NCI-H2227 (cell line): ENCODE results near the gene SAMD5.

Experiments
- DNase-seq: peaks from one replicate; lab custom pipeline; 2025; ENCODE audit not compliant: unreplicated experiment; lab: John Stamatoyannopoulos, UW

Gene SAMD5

DNA sequence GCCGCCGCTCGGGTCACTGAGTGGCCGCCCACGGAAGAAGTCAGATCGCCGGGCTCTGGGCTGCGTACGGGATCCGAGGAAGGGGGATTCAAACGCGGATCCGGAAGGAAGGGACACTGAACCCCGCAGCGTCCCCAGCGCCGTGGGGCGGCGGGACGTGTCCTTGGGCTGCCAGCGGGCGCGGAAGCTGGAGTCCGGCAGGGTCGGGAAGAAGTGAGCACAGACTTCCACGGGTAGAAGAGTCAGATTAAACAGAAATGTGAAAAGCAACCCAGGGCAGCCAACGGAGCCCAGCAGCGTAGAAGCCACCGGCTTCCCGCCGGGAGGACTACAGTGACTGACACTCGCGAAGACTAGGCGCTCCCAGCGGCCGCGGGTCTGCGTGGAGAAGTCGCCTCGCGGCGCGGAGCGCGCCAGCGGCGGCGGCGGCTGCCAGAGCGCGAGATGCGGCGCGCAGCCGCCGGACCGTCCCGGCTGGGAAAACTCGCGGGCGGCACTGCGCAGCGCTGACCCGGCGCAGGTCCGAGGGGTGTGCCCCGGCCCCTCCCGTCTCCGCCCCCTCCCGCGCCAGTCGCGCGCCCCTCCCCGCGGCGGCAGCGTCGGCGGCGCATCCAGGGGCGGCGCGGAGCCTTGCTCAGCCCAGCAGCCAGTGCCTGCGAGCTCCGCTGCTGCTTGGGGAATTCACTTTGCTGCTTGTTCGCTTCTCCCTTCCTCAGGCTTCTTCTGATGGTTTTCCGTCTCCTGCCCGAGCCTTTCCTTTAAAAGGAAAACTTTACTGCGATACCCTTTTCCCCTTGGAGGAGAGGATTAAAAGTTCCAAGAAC is at the start of gene SAMD5:
Gene SAMD5, plus strand, starts transcription at position 649 of the 824 bp plus-strand sequence. CDS start 239 bp downstream, outside the sequence.
- DNase-seq = peak; percentile 78

DNA sequence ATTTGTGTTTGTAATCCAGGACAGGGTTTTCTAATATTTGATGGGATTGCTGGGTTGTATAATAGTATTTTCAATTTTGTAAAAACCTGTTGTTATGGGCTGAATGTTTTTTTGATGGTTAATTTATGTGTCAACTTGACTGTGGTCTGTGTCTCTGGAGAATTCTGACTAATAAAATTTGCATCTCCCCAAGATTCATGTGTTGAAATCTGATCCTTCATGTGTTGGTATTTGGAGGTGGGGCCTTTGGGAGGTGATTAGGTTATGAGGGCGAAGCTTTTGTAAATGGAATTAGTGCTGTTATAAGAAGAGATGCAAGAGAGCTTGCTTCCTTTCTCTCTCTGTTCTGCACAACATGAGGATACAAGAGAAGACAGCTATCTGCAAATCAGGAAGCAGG is 48.7 kb upstream of the SAMD5 start:
- no peak for DNase-seq

DNA sequence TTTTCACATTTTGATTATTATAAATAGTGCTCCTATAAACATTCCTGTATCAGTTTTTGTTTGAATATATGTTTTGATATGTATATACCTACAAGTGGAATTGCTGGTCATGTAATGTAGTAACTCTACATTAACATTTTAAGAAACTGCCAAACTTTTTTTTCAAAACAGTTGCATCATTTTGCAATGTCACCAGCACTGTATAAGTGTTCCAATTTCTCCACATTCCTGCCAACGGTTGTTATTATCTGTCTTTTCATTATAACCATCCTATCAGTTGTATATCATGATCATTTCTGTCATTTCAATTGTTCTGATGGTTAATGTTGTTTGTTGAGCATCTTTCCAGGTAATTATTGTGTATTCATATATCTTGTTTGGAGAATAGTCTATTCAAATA is 44.8 kb upstream of the SAMD5 start:
- no peak for DNase-seq

DNA sequence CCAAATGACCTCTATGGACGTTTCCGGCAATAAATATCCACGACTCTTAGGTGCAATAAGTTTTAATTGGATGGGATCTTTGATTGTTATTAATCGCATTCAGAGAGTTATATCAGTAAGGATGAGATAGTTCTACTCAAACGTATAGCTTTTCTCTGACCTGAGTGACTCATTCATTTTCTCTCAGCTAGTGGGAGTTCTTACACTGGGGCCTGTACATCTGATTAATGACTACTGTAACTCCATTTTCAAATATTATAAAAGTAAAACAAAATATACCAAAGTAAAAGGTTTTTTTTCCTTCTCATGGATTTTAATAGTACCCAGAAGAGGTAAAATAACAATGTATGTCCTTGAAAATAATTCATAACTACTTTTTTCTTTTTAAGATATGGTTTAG is 41.1 kb upstream of the SAMD5 start:
- DNase-seq = no peak

DNA sequence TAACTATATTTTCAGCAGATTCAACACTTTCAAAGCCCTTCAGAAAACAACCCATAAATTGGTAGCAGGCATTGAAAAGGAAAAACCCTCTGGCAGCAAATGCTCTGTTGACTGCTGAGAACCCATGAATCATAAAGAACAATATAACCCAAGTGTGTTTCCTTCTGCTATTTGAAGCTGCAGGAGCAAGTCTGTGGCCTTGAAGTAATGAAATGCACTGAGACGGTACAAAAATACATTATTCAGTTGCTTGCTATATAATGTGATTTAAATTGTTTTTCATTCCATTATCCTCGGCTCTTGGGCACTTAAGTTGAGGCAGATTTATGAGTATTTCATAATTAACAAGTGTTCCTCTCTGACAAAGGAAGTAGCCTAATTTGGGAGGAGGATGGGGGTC is 40.6 kb upstream of the SAMD5 start:
- DNase-seq = no peak

DNA sequence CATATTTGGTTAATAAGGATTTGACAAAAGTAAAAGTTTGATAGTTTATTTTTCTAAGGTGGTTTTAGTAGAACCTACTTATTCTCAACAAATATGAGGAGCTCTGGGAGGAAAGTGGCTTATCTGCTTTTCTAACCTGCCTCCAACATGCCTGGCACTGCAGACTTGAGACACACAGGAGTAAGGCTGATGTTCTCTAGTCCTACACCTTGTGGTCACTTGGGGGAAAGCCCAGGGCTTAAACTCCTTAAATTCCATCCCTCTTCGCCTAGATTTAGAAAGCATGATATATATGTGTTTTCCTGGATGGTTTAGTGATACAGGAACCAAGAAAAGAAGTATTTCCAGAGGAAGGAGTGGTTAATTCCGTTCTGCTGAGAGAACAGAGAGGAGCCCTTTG is 39.9 kb upstream of the SAMD5 start:
- no peak for DNase-seq

DNA sequence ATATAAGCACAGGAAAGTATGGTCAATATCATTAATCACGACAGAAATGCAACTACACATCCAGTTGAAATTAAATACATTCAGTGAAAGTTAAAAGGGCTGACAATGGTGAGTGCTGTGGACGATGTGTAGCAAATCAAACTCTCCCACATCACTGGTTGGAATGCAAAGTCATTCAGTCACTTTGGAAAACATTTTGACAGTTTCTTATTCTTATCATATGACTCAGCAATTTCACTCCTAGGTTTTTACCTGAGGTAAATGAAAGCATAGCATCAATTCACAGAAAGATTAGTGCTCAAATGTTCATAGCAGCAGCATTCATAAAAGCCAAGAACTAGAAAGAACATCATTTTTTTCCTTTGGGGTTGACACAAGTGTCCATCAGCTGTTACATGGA is 28.6 kb upstream of the SAMD5 start:
- DNase-seq = no peak

DNA sequence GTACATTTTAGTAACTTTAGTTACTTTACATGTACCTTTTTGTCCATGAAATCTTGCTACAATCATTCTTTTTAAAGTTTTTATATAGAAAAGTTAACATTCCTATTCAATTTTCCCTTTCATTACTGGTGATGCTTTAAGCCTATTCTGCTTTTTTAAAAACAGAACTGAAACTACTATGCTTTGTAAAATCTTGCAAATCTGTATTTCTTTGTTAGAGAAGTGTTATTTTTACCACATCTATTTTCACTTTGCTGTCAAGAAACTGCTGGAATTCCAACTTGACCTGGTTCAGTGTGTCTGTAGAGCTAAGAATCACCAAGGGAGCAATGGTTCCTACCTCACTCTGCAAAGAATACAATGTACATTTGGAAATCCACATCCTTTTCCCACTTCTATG is 21.8 kb upstream of the SAMD5 start:
- no peak for DNase-seq

DNA sequence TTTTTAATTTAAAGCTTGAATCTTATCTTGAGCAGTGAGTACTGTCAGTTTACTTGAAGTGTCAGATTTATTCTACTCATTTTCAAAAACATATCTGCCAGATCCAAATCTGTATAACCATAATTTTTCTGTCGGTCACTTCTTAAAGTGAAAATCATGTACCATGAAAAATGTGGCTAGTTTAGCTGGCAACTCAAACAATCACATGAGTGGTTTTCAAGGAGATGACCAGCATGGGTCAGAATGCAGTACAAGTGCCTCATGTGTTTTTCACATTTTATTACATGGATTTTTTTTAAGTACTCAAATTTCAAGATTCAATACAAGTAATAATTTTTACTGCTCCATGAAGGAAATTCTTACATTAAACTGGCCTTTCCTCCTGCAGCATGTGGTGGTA is 11.0 kb upstream of the SAMD5 start:
- no peak for DNase-seq

DNA sequence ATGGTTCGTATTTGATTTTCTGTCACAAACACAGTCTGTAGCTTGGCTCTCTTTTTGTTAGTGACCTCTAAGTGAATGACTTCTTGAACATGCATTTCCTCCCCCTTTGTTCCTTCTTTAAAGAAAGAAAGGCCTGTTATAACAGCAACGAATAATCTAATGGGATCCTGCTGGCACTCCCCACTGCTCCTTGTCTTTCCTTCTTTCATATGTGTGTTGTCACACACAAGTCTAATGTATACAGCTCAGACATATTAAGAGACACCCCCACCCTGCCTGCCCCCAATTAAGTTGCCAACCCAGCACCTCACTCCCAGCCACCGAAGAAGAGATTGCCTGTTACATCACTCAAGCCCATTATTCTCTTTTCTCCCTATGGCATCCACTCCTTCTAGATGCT is 4.9 kb upstream of the SAMD5 start:
- no peak for DNase-seq

DNA sequence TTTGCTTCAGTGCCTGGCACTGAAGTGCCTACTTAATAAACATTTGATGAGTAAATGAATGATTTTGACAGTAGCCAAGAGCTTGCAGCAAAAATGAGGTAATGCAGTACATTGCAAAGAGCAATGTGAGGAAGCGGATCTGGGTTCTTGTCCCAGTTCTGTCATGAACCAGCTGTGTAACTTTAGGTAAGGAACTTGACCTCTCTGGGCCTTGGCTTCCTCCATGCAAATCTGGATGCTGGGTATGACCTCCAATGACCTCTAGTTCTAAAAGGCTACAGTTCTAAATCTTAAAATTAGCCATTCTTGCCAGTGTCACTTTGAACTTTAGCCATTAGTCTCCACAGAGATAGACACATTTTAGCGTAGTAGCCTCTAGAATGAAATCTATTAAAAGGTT is 3.6 kb upstream of the SAMD5 start:
- DNase-seq = no peak

DNA sequence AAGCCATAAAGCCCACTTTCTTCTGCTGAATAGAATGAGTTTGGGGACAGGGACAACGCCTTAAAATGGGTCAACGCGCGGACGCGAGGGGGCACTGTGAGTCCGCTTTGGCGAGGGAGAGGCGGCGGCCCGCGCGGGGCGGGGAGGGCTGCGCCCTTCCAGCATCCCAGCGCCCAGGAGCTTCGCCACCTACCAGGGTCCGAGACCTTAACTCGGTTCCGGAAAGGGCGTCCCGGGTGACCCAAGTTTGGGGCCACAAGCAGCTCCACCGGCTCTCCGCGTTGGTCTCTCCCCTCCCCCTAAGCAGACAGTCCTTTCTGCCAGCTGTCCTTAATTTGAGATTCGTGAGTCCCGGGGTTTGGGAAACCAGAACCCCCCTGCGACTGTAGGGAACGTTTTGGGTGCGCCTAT is 1.8 kb upstream of the SAMD5 start:
- DNase-seq = peak; percentile 66

DNA sequence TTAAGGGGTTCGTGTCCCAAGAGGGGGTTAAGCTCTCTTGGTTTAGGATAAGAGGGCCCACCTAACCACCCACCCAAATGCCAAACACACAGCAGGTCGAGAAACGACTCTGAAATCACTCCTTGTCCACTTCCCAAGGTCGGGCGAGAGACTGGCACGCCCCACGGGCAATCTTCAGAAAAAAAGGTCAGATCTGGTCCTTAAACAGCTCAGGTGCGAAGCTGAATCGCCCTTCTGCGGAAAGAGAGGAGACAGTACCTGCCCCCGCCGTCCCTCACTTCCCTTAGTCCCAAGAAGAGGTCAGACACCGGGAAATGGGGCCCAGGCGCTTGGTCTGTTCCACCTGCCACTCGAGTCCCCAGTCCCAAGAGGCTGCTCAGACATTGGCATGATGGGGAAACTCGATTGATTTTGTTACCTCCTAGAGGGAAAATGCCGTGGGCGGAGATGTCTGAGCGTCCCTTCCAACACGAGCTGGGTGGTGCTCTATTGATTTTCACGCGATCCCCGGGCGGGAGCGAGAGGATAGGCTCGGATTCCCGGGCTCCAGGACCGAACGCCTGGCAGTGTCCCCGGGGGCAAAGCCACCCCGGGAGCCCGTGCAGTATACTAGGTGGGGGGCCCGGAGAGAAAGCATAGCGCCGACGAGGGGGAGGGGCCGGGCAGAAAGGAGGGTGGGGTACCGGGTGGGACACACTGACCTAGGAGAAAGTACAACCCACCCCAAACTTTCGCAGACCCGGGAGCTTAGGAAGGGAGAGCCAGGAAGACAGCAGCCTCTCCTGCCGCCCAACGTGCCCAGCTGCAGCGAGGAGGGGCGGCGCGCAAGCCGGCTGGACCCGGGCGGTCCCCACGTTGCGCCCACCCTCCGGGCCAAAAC is 1.1 kb upstream of the SAMD5 start:
- DNase-seq = peak; percentile 31

DNA sequence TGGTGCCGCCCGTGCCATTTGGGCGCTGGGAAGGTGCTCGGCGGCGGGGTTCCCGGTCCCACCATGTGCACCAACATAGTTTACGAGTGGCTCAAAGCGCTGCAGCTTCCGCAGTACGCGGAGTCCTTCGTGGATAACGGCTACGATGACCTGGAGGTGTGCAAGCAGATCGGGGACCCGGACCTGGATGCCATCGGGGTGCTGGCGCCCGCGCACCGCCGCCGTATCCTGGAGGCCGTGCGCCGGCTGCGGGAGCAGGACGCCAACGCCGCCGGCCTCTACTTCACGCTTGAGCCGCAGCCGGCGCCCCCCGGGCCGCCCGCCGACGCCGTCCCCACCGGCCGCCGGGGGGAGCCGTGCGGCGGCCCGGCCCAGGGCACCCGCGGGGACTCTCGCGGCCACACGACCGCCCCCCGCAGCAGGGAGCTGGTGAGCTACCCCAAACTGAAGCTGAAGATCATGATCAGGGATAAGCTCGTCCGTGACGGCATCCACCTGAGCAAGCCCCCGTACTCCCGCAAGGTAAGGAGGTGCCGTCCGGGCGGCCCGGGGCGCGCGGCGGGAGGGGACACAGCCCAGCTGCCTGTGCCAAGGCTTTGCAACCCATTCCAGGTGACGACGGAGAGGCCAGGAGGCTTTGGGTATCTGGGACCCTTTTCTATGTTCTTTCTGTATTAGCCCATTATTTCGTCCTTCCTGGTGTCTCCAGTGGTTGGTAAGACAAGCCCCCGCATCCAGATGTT is 547 bp downstream of the SAMD5 start:
- DNase-seq = peak; percentile 16

DNA sequence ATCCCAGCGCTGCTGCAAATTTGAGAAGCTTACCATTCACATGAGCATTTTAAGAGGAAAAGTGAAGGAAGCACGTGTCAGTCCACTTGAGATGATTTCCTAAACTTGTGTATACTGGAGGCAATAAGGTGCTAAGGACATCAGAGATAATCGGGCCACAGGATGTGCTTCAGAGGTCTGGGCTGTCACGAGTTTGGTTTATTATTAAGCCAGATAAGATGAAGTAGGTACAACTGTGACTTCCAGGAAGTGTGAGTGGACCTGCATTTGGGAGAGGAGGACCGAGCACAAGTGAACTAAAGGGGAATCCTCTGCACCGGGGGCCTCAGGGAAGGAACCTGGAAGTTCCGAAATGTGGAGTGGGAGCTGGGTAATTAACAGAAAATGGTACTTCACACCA is 1.4 kb downstream of the SAMD5 start:
- DNase-seq = no peak

DNA sequence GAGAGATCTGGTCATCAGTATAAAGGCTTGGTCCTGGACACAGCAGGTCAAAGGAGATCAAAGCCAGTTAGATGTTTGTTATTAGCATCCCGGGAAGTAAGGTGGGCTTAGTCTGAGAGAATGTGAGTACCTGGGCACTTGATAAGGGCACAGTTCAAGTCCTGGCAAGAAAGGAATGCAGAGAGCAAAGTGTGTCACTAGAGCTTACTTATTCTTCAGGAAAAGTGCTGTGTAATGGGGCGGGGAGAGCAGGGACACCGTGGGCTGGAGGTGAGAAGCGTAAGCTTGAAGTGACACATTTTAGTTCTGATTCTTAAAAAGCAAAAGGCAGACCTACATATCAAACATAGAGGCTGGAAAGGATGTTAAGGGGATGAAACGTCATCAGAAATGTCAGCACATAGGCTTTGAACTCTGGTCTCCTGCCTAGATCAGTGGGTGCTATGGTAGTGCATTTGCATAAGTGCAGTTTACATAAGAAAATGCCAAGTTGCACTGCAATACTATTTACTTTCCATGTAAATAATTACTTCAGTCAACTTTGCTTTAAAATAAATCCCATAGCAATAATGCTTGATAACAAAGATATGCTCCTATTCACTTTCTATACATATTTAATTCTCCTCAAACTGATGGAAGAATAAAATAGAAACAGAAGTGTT is 2.6 kb downstream of the SAMD5 start:
- DNase-seq = no peak

DNA sequence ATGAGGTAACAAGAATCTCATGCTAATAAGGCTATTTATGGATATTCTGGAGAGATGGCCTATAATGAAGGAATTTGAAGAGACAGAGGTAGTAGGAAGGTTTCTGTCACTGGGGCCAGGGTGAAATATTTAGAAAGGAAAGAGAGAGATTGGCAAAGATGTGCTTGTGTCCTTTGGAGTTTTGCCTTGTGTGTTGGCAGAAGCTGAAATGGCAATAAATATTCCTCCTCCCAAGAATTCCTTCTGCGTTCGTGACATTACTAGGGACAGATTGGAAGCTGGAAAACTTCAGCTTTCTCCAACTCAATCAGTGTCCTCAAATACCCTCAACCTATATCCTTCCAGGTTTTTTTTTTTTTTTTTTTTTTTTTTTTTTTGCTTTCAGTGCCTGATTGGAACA is 6.3 kb downstream of the SAMD5 start:
- DNase-seq = no peak

DNA sequence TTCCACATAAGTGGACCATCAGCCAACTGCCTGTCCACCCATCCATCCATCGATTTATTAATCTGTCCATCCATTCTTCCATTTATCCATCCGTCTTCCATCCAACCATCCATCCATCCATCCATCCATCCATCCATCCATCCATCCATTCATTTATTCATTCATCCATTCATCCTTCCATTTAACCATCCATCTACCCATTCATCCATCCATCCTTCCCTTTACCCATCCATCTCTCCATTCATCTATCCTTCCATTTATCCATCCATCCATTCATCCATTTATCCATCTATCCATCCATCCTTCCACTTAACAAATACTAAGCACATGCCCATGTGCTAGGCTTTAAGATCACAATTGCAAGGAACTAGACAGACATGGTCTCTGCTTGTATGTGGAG is 6.8 kb downstream of the SAMD5 start:
- no peak for DNase-seq

DNA sequence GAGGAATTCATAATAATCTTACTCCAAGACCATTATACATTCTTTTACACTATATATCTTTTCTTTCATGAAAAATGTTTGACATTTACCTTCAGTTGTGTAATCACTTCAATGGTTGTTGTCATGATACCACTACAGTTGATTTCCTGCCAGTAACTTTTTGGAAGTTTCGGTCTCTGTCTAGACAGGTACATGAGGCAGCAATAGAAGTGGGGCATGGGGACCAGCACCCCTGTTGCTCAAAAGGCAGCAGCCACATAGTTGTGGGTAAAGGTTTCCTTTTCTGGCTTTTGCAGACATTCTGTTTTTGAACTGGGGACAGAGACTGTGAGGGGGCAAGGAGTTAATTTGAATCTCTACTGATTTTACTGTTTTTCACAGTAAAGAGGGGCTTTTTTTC is 14.1 kb downstream of the SAMD5 start:
- DNase-seq = no peak

DNA sequence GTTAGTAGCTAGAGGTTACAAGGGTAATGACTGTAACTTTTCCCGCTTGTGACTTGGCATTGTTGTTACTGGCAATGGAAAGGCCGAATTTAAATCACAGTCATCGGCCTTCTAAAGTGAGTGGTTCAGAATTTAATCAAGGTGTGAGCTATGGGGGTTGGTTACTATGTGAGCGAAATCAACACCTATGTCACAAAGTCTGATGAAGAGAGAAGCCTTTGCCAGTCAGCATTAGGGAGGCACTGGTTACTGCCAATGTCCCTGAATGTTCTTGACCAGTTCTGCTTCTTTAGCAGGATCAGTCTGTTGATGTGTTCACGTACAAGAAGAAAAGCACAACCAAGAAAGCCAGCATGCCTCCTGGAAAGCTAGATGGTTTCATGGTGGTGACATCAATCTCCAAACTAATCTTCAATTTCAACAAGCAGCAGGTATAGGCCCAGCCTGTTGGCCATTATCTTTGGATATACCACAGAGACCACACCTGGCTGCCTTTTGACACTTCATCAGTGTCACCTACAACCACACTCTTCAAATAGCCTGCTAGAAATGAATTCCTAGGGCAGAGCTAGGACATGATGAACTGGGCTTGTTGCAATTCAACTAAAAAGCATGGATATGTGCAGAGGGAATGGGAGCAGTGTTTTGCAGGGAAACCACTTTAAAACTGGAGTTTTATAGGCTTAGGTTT is 17.2 kb downstream of the SAMD5 start:
- no peak for DNase-seq
